ENCODE results near the gene MPPED1. TPM values are rescaled to one million over a fixed set of nuclear protein-coding genes. Genes with fewer than 3 reads are reported as not detected.

The MPPED1 gene
- polyA plus RNA-seq, 12 donors = 0.31 to 25.8 (median 0.70) TPM; not detected in 2

GRCh38 chr22:43447380-43447779 is 35.6 kb downstream of the MPPED1 start:
- no peak for DNase-seq

- DNase-seq = no peak
These were observed 36.2 kb downstream of the MPPED1 start for GRCh38 chr22:43448048-43448447.

- DNase-seq = no peak
These were observed 37.5 kb downstream of the MPPED1 start for GRCh38 chr22:43449205-43449830.

- no peak for DNase-seq
These were observed 38.0 kb downstream of the MPPED1 start for GRCh38 chr22:43449831-43450225.

GRCh38 chr22:43451371-43452050 is 39.7 kb downstream of the MPPED1 start:
- DNase-seq = no peak

- DNase-seq = no peak
These were observed 44.0 kb downstream of the MPPED1 start for GRCh38 chr22:43455846-43456245.

GRCh38 chr22:43457002-43457401 is 45.2 kb downstream of the MPPED1 start:
- DNase-seq = no peak

- no peak for DNase-seq
These were observed 50.9 kb downstream of the MPPED1 start for GRCh38 chr22:43462701-43463100.

- DNase-seq = no peak
These were observed 53.0 kb downstream of the MPPED1 start for GRCh38 chr22:43464809-43465208.

- DNase-seq = no peak
These were observed 53.6 kb downstream of the MPPED1 start for GRCh38 chr22:43465291-43466015.

- no peak for DNase-seq
These were observed 54.9 kb downstream of the MPPED1 start for GRCh38 chr22:43466710-43467109.

- DNase-seq = peak; percentile 40
These were observed 55.6 kb downstream of the MPPED1 start for GRCh38 chr22:43467216-43467940.

- DNase-seq = no peak
These were observed 58.4 kb downstream of the MPPED1 start for GRCh38 chr22:43470253-43470652.

GRCh38 chr22:43470941-43471585 is 59.2 kb downstream of the MPPED1 start:
- DNase-seq = no peak

- no peak for DNase-seq
These were observed 59.9 kb downstream of the MPPED1 start for GRCh38 chr22:43471606-43472135.

GRCh38 chr22:43473031-43473430 is 61.2 kb downstream of the MPPED1 start:
- DNase-seq = no peak

GRCh38 chr22:43473441-43473840 is 61.6 kb downstream of the MPPED1 start:
- DNase-seq = no peak

GRCh38 chr22:43474161-43475101 is 62.6 kb downstream of the MPPED1 start:
- DNase-seq = no peak

- DNase-seq = no peak
These were observed 63.8 kb downstream of the MPPED1 start for GRCh38 chr22:43475549-43476076.

- DNase-seq = no peak
These were observed 64.5 kb downstream of the MPPED1 start for GRCh38 chr22:43476341-43476740.
